ENCODE measurements around the gene RNF207. TPM values are rescaled to one million over a fixed set of nuclear protein-coding genes. Genes with fewer than 3 reads are reported as not detected.
A peak's percentile ranks its signal among the peaks of the same experiment; 100 is the strongest.

RNF207 gene
- total RNA-seq, 3 donors from 2014 or later = 2.7 to 32.4 (median 29.9) TPM

DNA sequence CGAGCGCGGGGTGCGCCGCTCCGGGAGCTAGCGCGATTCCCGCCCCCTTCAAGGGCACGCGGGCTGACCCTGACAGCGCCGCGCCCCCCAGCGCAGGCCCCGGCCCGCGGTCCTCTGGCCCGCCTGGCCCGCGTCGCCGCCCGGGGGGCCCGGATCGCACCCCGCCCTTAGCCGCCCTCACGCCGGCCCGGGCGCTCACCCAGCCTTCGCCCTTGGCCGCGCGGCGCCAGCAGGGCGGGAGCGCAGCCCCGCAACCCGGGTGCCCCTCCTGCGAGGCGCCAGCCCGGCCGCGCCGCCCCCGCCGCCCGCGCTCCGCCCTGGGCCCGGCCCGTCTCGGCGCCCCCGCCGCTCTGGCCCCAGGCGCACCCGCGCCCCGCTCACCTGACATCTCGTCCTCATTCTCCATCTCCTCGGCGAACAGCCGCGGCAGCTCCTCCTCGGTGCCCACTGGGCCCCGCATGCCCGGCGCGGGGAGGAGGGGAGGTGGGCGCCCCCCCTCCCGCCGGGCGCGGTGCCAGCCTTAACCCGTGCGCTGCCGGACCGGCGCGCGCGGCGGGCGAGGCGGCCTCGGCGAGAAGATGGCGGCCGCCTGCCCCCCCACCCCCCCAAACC lies 26.2 kb upstream of the RNF207 start:
- Histone ChIP-seq H3K27me3 (peaks cover 12 to 58% of the 10 kb centered on the region in 2 donors), H3K9me3 (no peaks in the 10 kb centered on the region), H3K4me3 (peak overlapping the region in 2 of 3 donors; percentile 46 to 66), H3K4me1 (peaks cover 8 to 13% of the 10 kb centered on the region in 2 donors), H3K36me3 (no peaks in the 10 kb centered on the region), H3K27ac (no peak overlapping the region)
- intact Hi-C loops (cut with DNase I; ENCODE audit: low total_unique reads) = no loop called here
- TF ChIP-seq, protein P1, sequence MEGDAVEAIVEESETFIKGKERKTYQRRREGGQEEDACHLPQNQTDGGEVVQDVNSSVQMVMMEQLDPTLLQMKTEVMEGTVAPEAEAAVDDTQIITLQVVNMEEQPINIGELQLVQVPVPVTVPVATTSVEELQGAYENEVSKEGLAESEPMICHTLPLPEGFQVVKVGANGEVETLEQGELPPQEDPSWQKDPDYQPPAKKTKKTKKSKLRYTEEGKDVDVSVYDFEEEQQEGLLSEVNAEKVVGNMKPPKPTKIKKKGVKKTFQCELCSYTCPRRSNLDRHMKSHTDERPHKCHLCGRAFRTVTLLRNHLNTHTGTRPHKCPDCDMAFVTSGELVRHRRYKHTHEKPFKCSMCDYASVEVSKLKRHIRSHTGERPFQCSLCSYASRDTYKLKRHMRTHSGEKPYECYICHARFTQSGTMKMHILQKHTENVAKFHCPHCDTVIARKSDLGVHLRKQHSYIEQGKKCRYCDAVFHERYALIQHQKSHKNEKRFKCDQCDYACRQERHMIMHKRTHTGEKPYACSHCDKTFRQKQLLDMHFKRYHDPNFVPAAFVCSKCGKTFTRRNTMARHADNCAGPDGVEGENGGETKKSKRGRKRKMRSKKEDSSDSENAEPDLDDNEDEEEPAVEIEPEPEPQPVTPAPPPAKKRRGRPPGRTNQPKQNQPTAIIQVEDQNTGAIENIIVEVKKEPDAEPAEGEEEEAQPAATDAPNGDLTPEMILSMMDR (IDR thresholded peaks at IDR 0.05) = no peak
- no peak for TF ChIP-seq POLR2A (IDR thresholded peaks at IDR 0.05)
- TF ChIP-seq POLR2AphosphoS5 (IDR thresholded peaks at IDR 0.05) = no peak
- no peak for DNase-seq (ENCODE audit: low spot score in 2 of 2)

DNA sequence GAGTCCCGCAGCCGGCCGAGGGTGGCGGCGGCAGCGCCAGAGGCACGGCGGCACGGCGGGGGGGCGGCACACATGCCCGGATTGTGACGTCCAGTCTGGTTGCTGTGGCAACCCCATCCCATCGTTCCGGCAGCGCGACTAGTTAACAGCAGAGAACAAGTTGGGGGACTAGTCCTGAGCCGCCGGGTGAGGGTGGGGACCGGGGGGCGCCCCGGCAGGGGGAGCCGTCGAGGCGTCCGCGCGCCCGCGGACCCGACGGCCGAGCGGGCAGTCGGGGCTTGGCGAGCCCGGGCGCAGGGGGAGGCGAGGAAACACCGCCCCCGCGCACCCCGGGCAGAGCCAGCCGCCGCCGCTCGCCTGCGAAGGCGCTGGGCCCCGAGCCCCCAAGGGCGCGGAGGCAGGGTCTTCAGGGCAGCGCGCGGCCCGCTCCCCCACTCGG lies 25.6 kb upstream of the RNF207 start, which contains the start of gene CHD5:
TSS of gene CHD5 (minus strand) at position 54 of the 439 bp plus-strand sequence. CDS start 298 bp downstream, outside the sequence.
- H3K27ac ChIP-seq = no peak within 1 kb of the TSS
- H3K4me1 ChIP-seq = peaks cover 8 to 13% of the 10 kb centered on the region in 2 donors
- H3K27me3 ChIP-seq = peaks cover 12 to 54% of the 10 kb centered on the region in 2 donors
- no peak for DNase-seq (ENCODE audit: low spot score in 2 of 2)
- intact Hi-C loops (cut with DNase I; ENCODE audit: low total_unique reads) = no loop called here
- peak within 1 kb of the TSS in 2 of 3 donors; percentile 46 to 66 for H3K4me3 ChIP-seq
- H3K9me3 ChIP-seq = no peaks in the 10 kb centered on the region
- no peaks in the 10 kb centered on the region for H3K36me3 ChIP-seq
- TF ChIP-seq POLR2A (IDR thresholded peaks at IDR 0.05) (no peak), POLR2AphosphoS5 (IDR thresholded peaks at IDR 0.05) (no peak)
- TF ChIP-seq, protein P1 (IDR thresholded peaks at IDR 0.05) = no peak

DNA sequence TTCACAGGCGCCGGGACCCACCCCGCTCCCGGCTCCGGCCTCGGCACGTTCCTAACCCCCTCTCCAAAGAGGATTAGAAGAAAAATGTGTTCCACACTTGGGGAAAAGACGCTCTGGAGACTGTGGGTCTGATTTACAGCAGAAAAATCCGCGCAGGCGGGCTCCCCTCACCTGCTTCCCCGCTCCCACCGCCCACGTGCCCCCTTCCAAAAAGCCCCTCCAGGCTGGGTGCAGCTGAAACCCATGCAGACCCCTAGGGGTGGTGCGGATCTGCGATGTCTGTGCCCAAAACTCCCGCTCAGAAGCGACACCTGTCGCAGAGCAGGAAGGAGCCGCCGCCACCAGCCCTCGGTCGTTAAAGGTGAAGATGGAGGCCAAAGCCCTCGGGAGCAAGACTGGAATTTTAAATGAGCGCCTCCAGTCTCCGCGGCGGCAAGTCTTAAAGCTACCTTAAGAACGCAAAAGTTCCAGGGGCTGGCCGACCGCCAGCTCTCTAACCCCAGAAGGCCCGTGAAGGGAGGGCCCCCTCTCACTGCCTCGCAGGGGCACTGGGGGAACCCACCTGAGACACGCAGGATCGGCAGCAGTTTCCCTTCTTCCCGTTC lies 25.1 kb upstream of the RNF207 start:
- TF ChIP-seq, protein P1 (IDR thresholded peaks at IDR 0.05) = no peak
- no peak for TF ChIP-seq POLR2AphosphoS5 (IDR thresholded peaks at IDR 0.05)
- no peak for TF ChIP-seq POLR2A (IDR thresholded peaks at IDR 0.05)
- intact Hi-C loops (cut with DNase I; ENCODE audit: low total_unique reads) = no loop called here
- Histone ChIP-seq H3K27me3 (peaks cover 12 to 49% of the 10 kb centered on the region in 2 donors), H3K4me1 (peaks cover 8 to 13% of the 10 kb centered on the region in 2 donors), H3K4me3 (peak overlapping the region in 2 of 3 donors; percentile 46 to 66), H3K36me3 (no peaks in the 10 kb centered on the region), H3K9me3 (no peaks in the 10 kb centered on the region), H3K27ac (no peak overlapping the region)
- DNase-seq (ENCODE audit: low spot score in 2 of 2) = no peak

DNA sequence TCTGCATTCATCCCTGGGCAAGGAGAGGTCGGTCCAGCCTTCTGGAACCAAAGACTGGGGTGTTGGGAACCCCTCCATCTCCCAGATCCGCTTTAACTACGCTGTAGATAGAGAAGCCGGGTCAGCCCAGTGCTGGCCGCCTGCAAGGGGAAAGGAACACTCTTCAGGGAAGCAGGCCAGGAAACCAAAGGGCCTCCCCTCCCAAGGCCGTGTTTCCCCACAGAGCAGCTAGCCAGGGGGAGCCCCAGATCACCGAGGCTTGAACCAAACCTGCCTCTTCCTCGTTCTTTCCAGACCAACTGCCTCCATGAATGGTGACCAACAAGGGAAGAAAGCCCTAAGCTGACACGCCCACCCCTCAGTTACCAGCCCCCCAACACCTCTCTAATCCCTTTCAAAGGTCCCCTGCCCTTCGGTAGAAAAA lies 24.6 kb upstream of the RNF207 start:
- no peak overlapping the region for H3K27ac ChIP-seq
- TF ChIP-seq, protein P1 (IDR thresholded peaks at IDR 0.05) = no peak
- no peak for TF ChIP-seq POLR2A (IDR thresholded peaks at IDR 0.05)
- TF ChIP-seq POLR2AphosphoS5 (IDR thresholded peaks at IDR 0.05) = no peak
- H3K4me3 ChIP-seq = no peak overlapping the region
- H3K36me3 ChIP-seq = no peaks in the 10 kb centered on the region
- H3K27me3 ChIP-seq = peaks cover 12 to 43% of the 10 kb centered on the region in 2 donors
- H3K9me3 ChIP-seq = no peaks in the 10 kb centered on the region
- DNase-seq (ENCODE audit: low spot score in 2 of 2) = no peak
- intact Hi-C loops (cut with DNase I; ENCODE audit: low total_unique reads) = no loop called here
- H3K4me1 ChIP-seq = peaks cover 8 to 13% of the 10 kb centered on the region in 2 donors

DNA sequence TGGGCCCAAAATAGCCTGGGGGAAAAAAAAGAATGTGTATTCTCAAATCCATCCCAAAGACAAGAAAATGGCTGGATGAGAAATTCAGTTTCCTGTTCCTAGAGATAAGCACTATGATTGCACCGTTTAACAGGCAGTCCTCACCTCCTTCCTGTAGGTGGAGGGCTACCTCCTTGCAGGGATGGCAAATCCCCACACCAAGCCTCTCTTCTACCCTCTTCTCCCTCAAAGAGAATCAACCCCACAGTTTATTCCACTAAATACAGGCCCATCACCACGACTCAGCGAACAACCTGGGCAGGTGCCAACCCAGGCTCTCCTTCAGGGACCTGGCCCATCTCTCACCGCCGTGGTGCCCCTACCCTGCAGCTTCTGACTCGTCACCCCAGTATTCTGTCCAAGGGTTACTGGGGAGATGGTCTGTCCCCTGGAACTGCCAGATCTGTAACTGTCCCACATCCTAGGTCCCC lies 22.4 kb upstream of the RNF207 start:
- Histone ChIP-seq H3K4me1 (peaks cover 8 to 13% of the 10 kb centered on the region in 2 donors), H3K36me3 (no peaks in the 10 kb centered on the region), H3K27ac (no peak overlapping the region), H3K4me3 (no peak overlapping the region), H3K27me3 (peaks cover 6 to 22% of the 10 kb centered on the region in 2 donors), H3K9me3 (no peaks in the 10 kb centered on the region)
- TF ChIP-seq POLR2A (IDR thresholded peaks at IDR 0.05) = no peak
- TF ChIP-seq POLR2AphosphoS5 (IDR thresholded peaks at IDR 0.05) = no peak
- intact Hi-C loops (cut with DNase I; ENCODE audit: low total_unique reads) = no loop called here
- DNase-seq (ENCODE audit: low spot score in 2 of 2) = no peak
